ENCODE results near the gene PHF2. TPM values are rescaled to one million over a fixed set of nuclear protein-coding genes. Genes with fewer than 3 reads are reported as not detected.

The PHF2 gene
- total RNA-seq, 1 donor from 2014 or later = 12.1 TPM

DNA sequence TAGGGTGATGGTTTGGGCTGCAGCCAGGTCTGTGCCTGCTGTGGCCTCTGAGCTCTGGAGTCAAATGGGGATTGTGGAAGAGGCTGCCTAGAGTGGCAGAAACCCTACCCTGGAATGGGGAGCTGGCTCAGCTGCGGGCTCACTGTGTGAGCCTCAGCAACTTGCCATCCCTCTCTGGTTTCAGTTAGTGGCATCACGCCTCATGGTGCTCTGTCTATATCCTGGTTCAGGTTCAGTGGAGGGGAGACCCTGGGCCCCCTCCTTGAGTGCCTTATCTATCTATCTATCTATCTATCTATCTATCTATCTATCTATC lies 132.6 kb downstream of the PHF2 start:
- H3K36me3 Mint-ChIP-seq (ENCODE audit: low read depth, unreplicated experiment) = peaks cover 2% of the 10 kb centered on the region
- Histone ChIP-seq H3K27me3 (ENCODE audit: insufficient read depth, low read length) (no peaks in the 10 kb centered on the region), H3K4me2 (ENCODE audit: low read length) (no peak overlapping the region), H3K4me1 (ENCODE audit: insufficient read depth, low read length) (no peaks in the 10 kb centered on the region), H2AFZ (ENCODE audit: low read depth, low read length) (no peak overlapping the region), H3K9ac (ENCODE audit: low read length) (no peak overlapping the region), H3K36me3 (ENCODE audit: insufficient read depth, low read length) (no peaks in the 10 kb centered on the region), H4K20me1 (ENCODE audit: insufficient read depth, low read length) (no peaks in the 10 kb centered on the region), H3K9me3 (ENCODE audit: insufficient read depth, low read depth, low read length) (no peaks in the 10 kb centered on the region), H3K27ac (ENCODE audit: low read depth, low read length) (no peak overlapping the region), H3K79me2 (ENCODE audit: insufficient read depth, low read length) (no peaks in the 10 kb centered on the region), H3K4me3 (ENCODE audit: insufficient read depth, low read depth, low read length) (no peak overlapping the region)
- peaks cover 16% of the 10 kb centered on the region for H3K27me3 Mint-ChIP-seq (ENCODE audit: low read depth, unreplicated experiment)
- no peak for DNase-seq (ENCODE audit: low read depth)
- no peak for FAIRE-seq
- H3K4me3 Mint-ChIP-seq (ENCODE audit: unreplicated experiment) = no peak overlapping the region
- H3K4me1 Mint-ChIP-seq (ENCODE audit: low read depth, unreplicated experiment) = peaks cover 2% of the 10 kb centered on the region
- H3K9me3 Mint-ChIP-seq (ENCODE audit: unreplicated experiment) = peaks cover 5% of the 10 kb centered on the region
- TF ChIP-seq, protein P1, sequence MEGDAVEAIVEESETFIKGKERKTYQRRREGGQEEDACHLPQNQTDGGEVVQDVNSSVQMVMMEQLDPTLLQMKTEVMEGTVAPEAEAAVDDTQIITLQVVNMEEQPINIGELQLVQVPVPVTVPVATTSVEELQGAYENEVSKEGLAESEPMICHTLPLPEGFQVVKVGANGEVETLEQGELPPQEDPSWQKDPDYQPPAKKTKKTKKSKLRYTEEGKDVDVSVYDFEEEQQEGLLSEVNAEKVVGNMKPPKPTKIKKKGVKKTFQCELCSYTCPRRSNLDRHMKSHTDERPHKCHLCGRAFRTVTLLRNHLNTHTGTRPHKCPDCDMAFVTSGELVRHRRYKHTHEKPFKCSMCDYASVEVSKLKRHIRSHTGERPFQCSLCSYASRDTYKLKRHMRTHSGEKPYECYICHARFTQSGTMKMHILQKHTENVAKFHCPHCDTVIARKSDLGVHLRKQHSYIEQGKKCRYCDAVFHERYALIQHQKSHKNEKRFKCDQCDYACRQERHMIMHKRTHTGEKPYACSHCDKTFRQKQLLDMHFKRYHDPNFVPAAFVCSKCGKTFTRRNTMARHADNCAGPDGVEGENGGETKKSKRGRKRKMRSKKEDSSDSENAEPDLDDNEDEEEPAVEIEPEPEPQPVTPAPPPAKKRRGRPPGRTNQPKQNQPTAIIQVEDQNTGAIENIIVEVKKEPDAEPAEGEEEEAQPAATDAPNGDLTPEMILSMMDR (IDR thresholded peaks at IDR 0.05; ENCODE audit: insufficient read depth, low read depth, low read length) = no peak
- TF ChIP-seq EZH2 (IDR thresholded peaks at IDR 0.05; ENCODE audit: insufficient read depth, low read length) = no peak
- no peak overlapping the region for H3K27ac Mint-ChIP-seq (ENCODE audit: unreplicated experiment)

DNA sequence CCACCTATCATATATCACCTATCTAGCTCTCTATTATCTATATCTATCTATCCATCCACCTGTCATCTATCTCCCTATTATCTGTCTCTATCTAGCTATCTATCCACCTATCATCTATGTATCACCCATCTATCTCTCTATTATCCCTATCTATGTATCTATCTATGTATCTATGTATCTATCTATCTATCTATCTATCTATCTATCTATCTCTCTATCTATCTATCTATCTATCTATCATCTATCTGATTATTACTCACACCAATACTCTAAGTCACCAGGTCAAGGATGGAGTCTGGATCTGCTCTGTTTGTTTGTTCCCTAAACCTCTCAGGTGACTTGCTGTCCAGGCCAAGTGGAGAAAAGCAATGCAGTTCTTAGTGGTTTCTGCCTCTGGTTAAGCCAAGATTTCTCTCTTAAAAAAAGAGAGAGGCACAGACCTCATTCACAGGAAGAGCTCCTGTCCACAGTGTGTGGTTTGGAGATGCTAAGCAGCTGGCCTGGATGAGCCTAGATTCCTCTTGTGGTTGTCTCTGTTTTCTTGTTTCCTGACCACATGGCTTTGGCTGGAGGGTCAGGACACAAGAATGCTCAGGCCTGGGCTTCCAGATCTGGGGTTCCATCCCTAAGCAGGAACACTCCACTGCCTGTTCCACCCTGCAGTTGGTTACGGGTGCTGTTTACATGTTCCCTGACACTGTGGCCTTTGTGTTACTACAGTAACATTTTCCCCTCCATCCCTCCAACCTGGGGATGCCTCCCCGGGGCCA lies 133.4 kb downstream of the PHF2 start:
- H3K9me3 Mint-ChIP-seq (ENCODE audit: unreplicated experiment) = peaks cover 9% of the 10 kb centered on the region
- Histone ChIP-seq H2AFZ (ENCODE audit: low read depth, low read length) (no peak overlapping the region), H3K27ac (ENCODE audit: low read depth, low read length) (no peak overlapping the region), H4K20me1 (ENCODE audit: insufficient read depth, low read length) (no peaks in the 10 kb centered on the region), H3K9ac (ENCODE audit: low read length) (no peak overlapping the region), H3K79me2 (ENCODE audit: insufficient read depth, low read length) (no peaks in the 10 kb centered on the region), H3K9me3 (ENCODE audit: insufficient read depth, low read depth, low read length) (no peaks in the 10 kb centered on the region), H3K36me3 (ENCODE audit: insufficient read depth, low read length) (no peaks in the 10 kb centered on the region), H3K4me3 (ENCODE audit: insufficient read depth, low read depth, low read length) (no peak overlapping the region), H3K27me3 (ENCODE audit: insufficient read depth, low read length) (no peaks in the 10 kb centered on the region), H3K4me2 (ENCODE audit: low read length) (no peak overlapping the region), H3K4me1 (ENCODE audit: insufficient read depth, low read length) (no peaks in the 10 kb centered on the region)
- H3K4me3 Mint-ChIP-seq (ENCODE audit: unreplicated experiment) = no peak overlapping the region
- FAIRE-seq (no peak), DNase-seq (ENCODE audit: low read depth) (no peak)
- H3K36me3 Mint-ChIP-seq (ENCODE audit: low read depth, unreplicated experiment) = peaks cover 2% of the 10 kb centered on the region
- H3K27ac Mint-ChIP-seq (ENCODE audit: unreplicated experiment) = no peak overlapping the region
- H3K4me1 Mint-ChIP-seq (ENCODE audit: low read depth, unreplicated experiment) = peaks cover 2% of the 10 kb centered on the region
- H3K27me3 Mint-ChIP-seq (ENCODE audit: low read depth, unreplicated experiment) = peaks cover 16% of the 10 kb centered on the region
- no peak for TF ChIP-seq EZH2 (IDR thresholded peaks at IDR 0.05; ENCODE audit: insufficient read depth, low read length)
- TF ChIP-seq, protein P1 (IDR thresholded peaks at IDR 0.05; ENCODE audit: insufficient read depth, low read depth, low read length) = no peak

DNA sequence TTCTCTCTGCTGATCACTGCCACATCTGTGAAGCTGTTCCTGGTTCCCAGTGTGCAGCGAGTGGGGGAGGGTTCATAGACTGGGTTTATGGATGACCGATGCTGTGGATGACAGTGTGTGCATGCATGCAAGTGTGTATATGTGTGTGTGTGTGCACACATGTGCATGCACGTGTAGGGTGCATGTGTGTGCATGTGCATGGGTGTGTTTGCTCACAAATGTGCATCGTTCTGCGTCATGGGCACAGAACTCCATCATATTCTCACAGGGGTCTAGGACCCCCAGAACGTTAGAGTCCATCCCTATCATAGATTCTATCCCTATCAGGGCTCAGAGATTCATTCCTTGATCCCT lies 134.0 kb downstream of the PHF2 start:
- Mint-ChIP-seq H3K27me3 (ENCODE audit: low read depth, unreplicated experiment) (peaks cover 16% of the 10 kb centered on the region), H3K9me3 (ENCODE audit: unreplicated experiment) (peaks cover 9% of the 10 kb centered on the region), H3K4me3 (ENCODE audit: unreplicated experiment) (no peak overlapping the region), H3K27ac (ENCODE audit: unreplicated experiment) (no peak overlapping the region), H3K36me3 (ENCODE audit: low read depth, unreplicated experiment) (peaks cover 2% of the 10 kb centered on the region), H3K4me1 (ENCODE audit: low read depth, unreplicated experiment) (peaks cover 2% of the 10 kb centered on the region)
- no peaks in the 10 kb centered on the region for H4K20me1 ChIP-seq (ENCODE audit: insufficient read depth, low read length)
- no peak overlapping the region for H2AFZ ChIP-seq (ENCODE audit: low read depth, low read length)
- H3K4me3 ChIP-seq (ENCODE audit: insufficient read depth, low read depth, low read length) = no peak overlapping the region
- no peaks in the 10 kb centered on the region for H3K9me3 ChIP-seq (ENCODE audit: insufficient read depth, low read depth, low read length)
- TF ChIP-seq EZH2 (IDR thresholded peaks at IDR 0.05; ENCODE audit: insufficient read depth, low read length) = no peak
- TF ChIP-seq, protein P1 (IDR thresholded peaks at IDR 0.05; ENCODE audit: insufficient read depth, low read depth, low read length) = no peak
- no peak for DNase-seq (ENCODE audit: low read depth)
- no peak overlapping the region for H3K4me2 ChIP-seq (ENCODE audit: low read length)
- H3K36me3 ChIP-seq (ENCODE audit: insufficient read depth, low read length) = no peaks in the 10 kb centered on the region
- FAIRE-seq = no peak
- no peaks in the 10 kb centered on the region for H3K79me2 ChIP-seq (ENCODE audit: insufficient read depth, low read length)
- no peak overlapping the region for H3K27ac ChIP-seq (ENCODE audit: low read depth, low read length)
- no peaks in the 10 kb centered on the region for H3K4me1 ChIP-seq (ENCODE audit: insufficient read depth, low read length)
- H3K9ac ChIP-seq (ENCODE audit: low read length) = no peak overlapping the region
- H3K27me3 ChIP-seq (ENCODE audit: insufficient read depth, low read length) = no peaks in the 10 kb centered on the region
